ENCODE results near the gene PAF1. TPM values are rescaled to one million over a fixed set of nuclear protein-coding genes. Genes with fewer than 3 reads are reported as not detected.

PAF1 gene
- total and polyA plus RNA-seq, 2 of the 13 experiments (the other 11 are each of a cell fraction or from before 2014, with no cell fraction given) = 30.2 to 31.1 TPM

DNA sequence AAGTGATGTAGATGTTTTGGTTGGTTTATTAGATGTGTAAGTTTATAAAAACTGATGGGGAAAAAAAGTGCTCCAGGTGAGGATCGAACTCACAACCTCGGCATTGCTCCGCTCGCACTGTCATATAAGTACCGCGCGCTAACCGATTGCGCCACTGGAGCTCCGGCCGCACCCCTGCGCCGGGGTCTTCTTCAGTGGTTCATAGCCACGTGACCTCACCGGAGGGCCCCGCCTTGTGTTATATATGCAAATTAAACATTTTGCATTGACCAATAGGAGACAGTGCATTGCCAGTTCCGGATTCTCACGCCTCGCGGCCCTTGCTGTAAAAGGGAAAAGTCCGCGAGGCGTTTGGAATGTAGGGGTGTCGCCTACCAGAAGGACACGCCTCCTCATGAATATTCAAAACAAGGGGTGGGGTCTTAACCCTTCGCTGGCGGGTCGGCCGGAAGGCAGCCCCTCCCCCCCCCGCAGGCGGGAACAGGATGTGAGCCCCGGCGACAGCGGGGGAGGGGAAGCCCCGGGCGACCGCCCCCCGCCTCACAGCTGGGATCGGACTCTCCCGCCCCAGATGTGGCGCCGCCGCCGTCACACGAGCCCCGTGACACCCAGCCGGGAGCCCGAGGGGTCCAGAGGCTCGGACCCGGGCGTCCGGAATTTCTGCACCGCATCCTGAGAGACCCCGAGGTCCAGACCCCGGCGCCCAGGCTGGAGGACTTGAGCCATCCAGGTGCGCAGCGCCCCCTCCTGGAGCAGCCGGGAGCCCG is 21.4 kb upstream of the PAF1 start, which contains the start of gene PLEKHG2 (continued):
- TF ChIP-seq ZNF234 (CRISPR knock-in tag; conservative IDR thresholded peaks at IDR 0.05) (no peak), ARID4A (CRISPR knock-in tag; IDR thresholded peaks at IDR 0.05; ENCODE audit: borderline replicate concordance) (peak; percentile 66; the same call in 1 of the 2 replicates), ZNF30 (CRISPR knock-in tag; IDR thresholded peaks at IDR 0.05) (no peak), HMGXB3 (CRISPR knock-in tag; IDR thresholded peaks at IDR 0.05; ENCODE audit: borderline replicate concordance) (no peak), IKZF5 (CRISPR knock-in tag; IDR thresholded peaks at IDR 0.05) (peak; percentile 84; the same call in 1 of the 2 replicates), HNF1A (IDR thresholded peaks at IDR 0.05; ENCODE audit: low read depth) (0 out of 2 replicates have a peak, but pooled peaks have one; percentile 36), HNF1A (CRISPR knock-in tag; IDR thresholded peaks at IDR 0.05; ENCODE audit: borderline replicate concordance) (peak; percentile 69; the same call in 1 of the 2 replicates), ELF3 (CRISPR knock-in tag; IDR thresholded peaks at IDR 0.05) (peak; percentile 35), MBNL3 (CRISPR knock-in tag; conservative IDR thresholded peaks at IDR 0.05) (no peak)
- TF ChIP-seq, protein P1, sequence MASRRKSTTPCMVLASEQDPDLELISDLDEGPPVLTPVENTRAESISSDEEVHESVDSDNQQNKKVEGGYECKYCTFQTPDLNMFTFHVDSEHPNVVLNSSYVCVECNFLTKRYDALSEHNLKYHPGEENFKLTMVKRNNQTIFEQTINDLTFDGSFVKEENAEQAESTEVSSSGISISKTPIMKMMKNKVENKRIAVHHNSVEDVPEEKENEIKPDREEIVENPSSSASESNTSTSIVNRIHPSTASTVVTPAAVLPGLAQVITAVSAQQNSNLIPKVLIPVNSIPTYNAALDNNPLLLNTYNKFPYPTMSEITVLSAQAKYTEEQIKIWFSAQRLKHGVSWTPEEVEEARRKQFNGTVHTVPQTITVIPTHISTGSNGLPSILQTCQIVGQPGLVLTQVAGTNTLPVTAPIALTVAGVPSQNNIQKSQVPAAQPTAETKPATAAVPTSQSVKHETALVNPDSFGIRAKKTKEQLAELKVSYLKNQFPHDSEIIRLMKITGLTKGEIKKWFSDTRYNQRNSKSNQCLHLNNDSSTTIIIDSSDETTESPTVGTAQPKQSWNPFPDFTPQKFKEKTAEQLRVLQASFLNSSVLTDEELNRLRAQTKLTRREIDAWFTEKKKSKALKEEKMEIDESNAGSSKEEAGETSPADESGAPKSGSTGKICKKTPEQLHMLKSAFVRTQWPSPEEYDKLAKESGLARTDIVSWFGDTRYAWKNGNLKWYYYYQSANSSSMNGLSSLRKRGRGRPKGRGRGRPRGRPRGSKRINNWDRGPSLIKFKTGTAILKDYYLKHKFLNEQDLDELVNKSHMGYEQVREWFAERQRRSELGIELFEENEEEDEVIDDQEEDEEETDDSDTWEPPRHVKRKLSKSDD (CRISPR knock-in tag; IDR thresholded peaks at IDR 0.05; ENCODE audit: low read depth) = no peak

Measured in HepG2 (cell line).